CD4-positive, alpha-beta T cell (primary cell): ENCODE measurements around the gene MFAP3L. TPM values are rescaled to one million over a fixed set of nuclear protein-coding genes. Genes with fewer than 3 reads are reported as not detected.

Experiments
- ATAC-seq: fragments of 200-7000 bp; cut with Tn5 transposase; one replicate; pipeline ENCODE4 v1.10.0; 2022; ENCODE audit warnings: mild to moderate bottlenecking; ENCODE audit not compliant: poor library complexity
- CTCF ChIA-PET: fragments of 350-600 bp; sonication (Branson Sonifier 250); formaldehyde crosslinking; loops from one replicate; lab custom pipeline; 2021; ENCODE audit warnings: antibody characterized with exemption, inconsistent platforms; lab: Charles Lee
- POLR2A ChIA-PET: fragments of 350-600 bp; sonication (Branson Sonifier 250); formaldehyde crosslinking; loops from one replicate; lab custom pipeline; 2021; ENCODE audit warnings: antibody characterized with exemption, inconsistent platforms; lab: Charles Lee
- DNase-seq, 14 experiments: peaks; one replicate each; pipeline ENCODE4 v3.0.0-alpha.2; 2013 to 2020; ENCODE audit warnings: mixed read lengths in 2 of 14
- H3K27ac ChIP-seq, 2 donors: one replicate each; pipeline versions ENCODE4 v1.5.1 to v1.7.0; 2013; ENCODE audit warnings: low read length in 2 of 2, low read depth in 1 of 2, mild to moderate bottlenecking in 1 of 2
- H3K27me3 ChIP-seq, 2 experiments: 1 replicate in 1 of 2; 2 replicates in 1 of 2; pipeline versions ENCODE4 v1.6.1 to v1.7.0; 2013; ENCODE audit warnings: low read length in 2 of 2, control low read depth in 1 of 2, mild to moderate bottlenecking in 1 of 2, moderate library complexity in 1 of 2; ENCODE audit not compliant: insufficient read depth in 2 of 2, control insufficient read depth in 1 of 2
- H3K36me3 ChIP-seq: one replicate; pipeline ENCODE4 v1.6.1; 2013; ENCODE audit warnings: low read length, control low read depth; ENCODE audit not compliant: insufficient read depth
- H3K4me1 ChIP-seq: one replicate; pipeline ENCODE4 v1.6.1; 2013; ENCODE audit warnings: low read length, control low read depth; ENCODE audit not compliant: insufficient read depth
- H3K4me3 ChIP-seq: one replicate; pipeline ENCODE4 v1.5.1; 2013; ENCODE audit warnings: mild to moderate bottlenecking, low read length, moderate library complexity
- H3K9me3 ChIP-seq, 2 experiments: 1 replicate in 1 of 2; 2 replicates in 1 of 2; pipeline versions ENCODE4 v1.6.1 to v1.7.0; 2013; ENCODE audit warnings: low read length in 2 of 2, mild to moderate bottlenecking in 2 of 2, control low read depth in 1 of 2, moderate library complexity in 1 of 2; ENCODE audit not compliant: control insufficient read depth in 1 of 2, insufficient read depth in 1 of 2
- H3K27ac Mint-ChIP-seq: one replicate; pipeline ENCODE4 v1.8.0; 2020; ENCODE audit warnings: mixed read lengths
- H3K27me3 Mint-ChIP-seq: one replicate; pipeline ENCODE4 v1.8.0; 2021; ENCODE audit warnings: mixed read lengths
- H3K36me3 Mint-ChIP-seq: one replicate; pipeline ENCODE4 v1.8.0; 2021; ENCODE audit warnings: low read depth, mixed read lengths
- H3K4me1 Mint-ChIP-seq: one replicate; pipeline ENCODE4 v1.8.0; 2021; ENCODE audit warnings: low read depth, mixed read lengths
- H3K4me3 Mint-ChIP-seq: one replicate; pipeline ENCODE4 v1.8.0; 2020; ENCODE audit warnings: mild to moderate bottlenecking, mixed read lengths
- H3K9me3 Mint-ChIP-seq: one replicate; pipeline ENCODE4 v1.8.0; 2020; ENCODE audit warnings: mixed read lengths
- CTCF ChIP-seq: fragments of 200-600 bp; IDR thresholded peaks from one replicate; pipeline ENCODE4 v1.8.0; 2022; ENCODE audit warnings: antibody characterized with exemption, mild to moderate bottlenecking
- intact Hi-C, 2 experiments: fragments of 100-400 bp; cut with DNase I in 1 of 2; cut with micrococcal nuclease in 1 of 2; formaldehyde crosslinking; loops; one replicate each; pipeline versions ENCODE4 v1.15.1 to v1.9.0; 2023 to 2025; cut with DNase I, micrococcal nuclease
- total RNA-seq, 174 experiments: library from RNA in 2 of 174; stranded (reverse) in 2 of 174; gene quantifications; one replicate each; pipeline ENCODE4 v1.2.3 and lab custom pipeline; 2021 to 2026

MFAP3L gene
- total RNA-seq, 2 experiments from 2014 or later, result 0.59 to 1.3 TPM

GRCh38 chr4:169984173-169984572 is 42.0 kb downstream of the MFAP3L start:
- Histone ChIP-seq H3K27me3 (peaks cover 0 to 9% of the 10 kb centered on the region in 2 experiments), H3K4me3 (no peak overlapping the region), H3K27ac (no peak overlapping the region), H3K9me3 (no peaks in the 10 kb centered on the region), H3K36me3 (no peaks in the 10 kb centered on the region), H3K4me1 (no peaks in the 10 kb centered on the region)
- Mint-ChIP-seq H3K27ac (no peak overlapping the region), H3K4me3 (no peak overlapping the region), H3K4me1 (no peaks in the 10 kb centered on the region), H3K9me3 (no peaks in the 10 kb centered on the region), H3K27me3 (peaks cover 40% of the 10 kb centered on the region), H3K36me3 (no peaks in the 10 kb centered on the region)
- ATAC-seq (no peak), DNase-seq (no peak)
- POLR2A ChIA-PET, result no interaction called here
- intact Hi-C loops, result no loop called here
- CTCF ChIA-PET, result no interaction called here
- TF ChIP-seq CTCF, result no peak

- Mint-ChIP-seq H3K27me3 (peaks cover 48% of the 10 kb centered on the region), H3K36me3 (no peaks in the 10 kb centered on the region), H3K9me3 (no peaks in the 10 kb centered on the region), H3K27ac (no peak overlapping the region), H3K4me1 (no peaks in the 10 kb centered on the region), H3K4me3 (no peak overlapping the region)
- Histone ChIP-seq H3K27ac (no peak overlapping the region), H3K9me3 (no peaks in the 10 kb centered on the region), H3K27me3 (peaks cover 2 to 10% of the 10 kb centered on the region in 2 experiments), H3K36me3 (no peaks in the 10 kb centered on the region), H3K4me1 (no peaks in the 10 kb centered on the region), H3K4me3 (no peak overlapping the region)
- DNase-seq, result no peak
- no peak for ATAC-seq
- no peak for TF ChIP-seq CTCF
- intact Hi-C loops, result no loop called here
- CTCF ChIA-PET, result no interaction called here
- POLR2A ChIA-PET, result no interaction called here
Observed at GRCh38 chr4:169976951-169977350, 49.2 kb downstream of the MFAP3L start.

GRCh38 chr4:169975838-169976796 is 50.1 kb downstream of the MFAP3L start:
- no peak overlapping the region for H3K4me3 Mint-ChIP-seq

More at GRCh38 chr4:169975838-169976796, 50.1 kb downstream of the MFAP3L start:
- intact Hi-C loops, result no loop called here
- Histone ChIP-seq H3K9me3 (no peaks in the 10 kb centered on the region), H3K4me3 (no peak overlapping the region), H3K27ac (no peak overlapping the region), H3K27me3 (peaks cover 2 to 10% of the 10 kb centered on the region in 2 experiments), H3K4me1 (no peaks in the 10 kb centered on the region), H3K36me3 (no peaks in the 10 kb centered on the region)
- Mint-ChIP-seq H3K9me3 (no peaks in the 10 kb centered on the region), H3K36me3 (no peaks in the 10 kb centered on the region), H3K27ac (no peak overlapping the region), H3K4me1 (no peaks in the 10 kb centered on the region), H3K27me3 (peaks cover 40% of the 10 kb centered on the region)
- no peak for TF ChIP-seq CTCF
- ATAC-seq (no peak), DNase-seq (no peak)
- ChIA-PET POLR2A (no interaction called here), CTCF (no interaction called here)
